Mucosa of stomach (tissue), 1 donor: Measurements from ENCODE around the gene GPR61.

ENCODE experiments used
- H3K27me3 ChIP-seq: one replicate; pipeline ENCODE4 v1.7.0; 2013; ENCODE audit warnings: mild to moderate bottlenecking, low read length; ENCODE audit not compliant: control insufficient read depth, insufficient read depth
- H3K36me3 ChIP-seq: one replicate; pipeline ENCODE4 v1.7.0; 2013; ENCODE audit warnings: low read length; ENCODE audit not compliant: control insufficient read depth, insufficient read depth
- H3K4me1 ChIP-seq: one replicate; pipeline ENCODE4 v1.7.0; 2013; ENCODE audit warnings: mild to moderate bottlenecking, low read length; ENCODE audit not compliant: control insufficient read depth, insufficient read depth
- H3K4me3 ChIP-seq: one replicate; pipeline ENCODE4 v1.7.0; 2013; ENCODE audit warnings: low read length
- H3K9ac ChIP-seq: one replicate; pipeline ENCODE4 v1.7.0; 2013; ENCODE audit warnings: mild to moderate bottlenecking, low read length, moderate library complexity
- H3K9me3 ChIP-seq: one replicate; pipeline ENCODE4 v1.7.0; 2013; ENCODE audit warnings: mild to moderate bottlenecking, low read length, moderate library complexity; ENCODE audit not compliant: control insufficient read depth
- donor health status: Pancreatic carcinoma.

Gene GPR61

DNA sequence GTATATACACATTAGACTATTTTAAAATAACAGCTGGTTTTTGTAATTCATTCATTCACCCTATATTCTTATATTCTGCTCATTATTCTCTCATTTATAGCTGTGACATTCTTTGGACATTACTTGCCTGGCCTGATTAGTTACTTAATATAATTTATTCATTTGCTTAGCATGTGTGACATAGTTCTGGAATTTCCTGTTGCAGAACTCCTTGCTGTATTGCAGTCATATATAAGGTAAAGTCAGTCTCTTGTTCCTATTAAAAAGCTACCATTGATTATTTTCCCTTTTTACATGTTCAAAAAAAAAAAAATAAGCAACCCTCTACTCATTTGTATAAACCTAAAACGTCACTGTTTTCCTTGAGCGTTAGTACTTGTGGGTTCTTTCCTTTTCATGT is 55.9 kb downstream of the GPR61 start:
- Histone ChIP-seq H3K27me3 (no peaks in the 10 kb centered on the region), H3K36me3 (no peaks in the 10 kb centered on the region), H3K9ac (no peak overlapping the region), H3K9me3 (no peaks in the 10 kb centered on the region), H3K4me3 (no peak overlapping the region), H3K4me1 (no peaks in the 10 kb centered on the region)
